GM19351 (cell line): ENCODE data around the gene BATF3.
A peak's percentile ranks its signal among the peaks of the same experiment; 100 is the strongest.
"Not testable (repeated sequence)": the region's sequence is repeated elsewhere in the genome, so short reads cannot be mapped to it uniquely, and the experiment has no call there.

Source experiments
- ATAC-seq: cut with Tn5 transposase; IDR thresholded peaks from one replicate; pipeline ENCODE4 v1.9.1; 2021; ENCODE audit warnings: mild to moderate bottlenecking, moderate library complexity; ENCODE audit not compliant: unreplicated experiment

BATF3 gene

GRCh38 chr1:212699625-212700222 is at the start of gene BATF3:
TSS of gene BATF3 (minus strand) at chr1:212699840. CDS start at chr1:212699762, 78 bp downstream.
- peak; percentile 15 for ATAC-seq

- no peak for ATAC-seq
Observed at GRCh38 chr1:212746546-212746945, 46.9 kb upstream of the BATF3 start.

GRCh38 chr1:212745303-212745702 is 45.7 kb upstream of the BATF3 start:
- ATAC-seq = no peak

GRCh38 chr1:212743901-212744475 is 44.3 kb upstream of the BATF3 start:
- ATAC-seq = no peak

- ATAC-seq = no peak
Observed at GRCh38 chr1:212738330-212738729, 38.7 kb upstream of the BATF3 start.

- no peak for ATAC-seq
Observed at GRCh38 chr1:212737559-212737958, 37.9 kb upstream of the BATF3 start.

GRCh38 chr1:212733109-212733508 is 33.5 kb upstream of the BATF3 start:
- no peak for ATAC-seq

GRCh38 chr1:212731630-212732029 is 32.0 kb upstream of the BATF3 start:
- ATAC-seq = no peak

- ATAC-seq = no peak
Observed at GRCh38 chr1:212728606-212729005, 29.0 kb upstream of the BATF3 start.

- ATAC-seq = no peak
Observed at GRCh38 chr1:212727386-212728181, 27.9 kb upstream of the BATF3 start.

GRCh38 chr1:212724679-212725078 is 25.0 kb upstream of the BATF3 start:
- ATAC-seq = not testable (repeated sequence)

GRCh38 chr1:212722270-212722957 is 22.8 kb upstream of the BATF3 start:
- no peak for ATAC-seq

GRCh38 chr1:212721388-212722247 is 22.0 kb upstream of the BATF3 start:
- peak; percentile 48 for ATAC-seq

GRCh38 chr1:212719633-212720032 is 20.0 kb upstream of the BATF3 start:
- no peak for ATAC-seq

- no peak for ATAC-seq
Observed at GRCh38 chr1:212718499-212718898, 18.9 kb upstream of the BATF3 start.

- no peak for ATAC-seq
Observed at GRCh38 chr1:212716161-212716560, 16.5 kb upstream of the BATF3 start.

GRCh38 chr1:212713465-212714136 is 14.0 kb upstream of the BATF3 start:
- no peak for ATAC-seq

- no peak for ATAC-seq
Observed at GRCh38 chr1:212712451-212713303, 13.0 kb upstream of the BATF3 start.

GRCh38 chr1:212711974-212712373 is 12.3 kb upstream of the BATF3 start:
- ATAC-seq = not testable (repeated sequence)
